ENCODE results near the gene RAX2.

Gene RAX2

DNA sequence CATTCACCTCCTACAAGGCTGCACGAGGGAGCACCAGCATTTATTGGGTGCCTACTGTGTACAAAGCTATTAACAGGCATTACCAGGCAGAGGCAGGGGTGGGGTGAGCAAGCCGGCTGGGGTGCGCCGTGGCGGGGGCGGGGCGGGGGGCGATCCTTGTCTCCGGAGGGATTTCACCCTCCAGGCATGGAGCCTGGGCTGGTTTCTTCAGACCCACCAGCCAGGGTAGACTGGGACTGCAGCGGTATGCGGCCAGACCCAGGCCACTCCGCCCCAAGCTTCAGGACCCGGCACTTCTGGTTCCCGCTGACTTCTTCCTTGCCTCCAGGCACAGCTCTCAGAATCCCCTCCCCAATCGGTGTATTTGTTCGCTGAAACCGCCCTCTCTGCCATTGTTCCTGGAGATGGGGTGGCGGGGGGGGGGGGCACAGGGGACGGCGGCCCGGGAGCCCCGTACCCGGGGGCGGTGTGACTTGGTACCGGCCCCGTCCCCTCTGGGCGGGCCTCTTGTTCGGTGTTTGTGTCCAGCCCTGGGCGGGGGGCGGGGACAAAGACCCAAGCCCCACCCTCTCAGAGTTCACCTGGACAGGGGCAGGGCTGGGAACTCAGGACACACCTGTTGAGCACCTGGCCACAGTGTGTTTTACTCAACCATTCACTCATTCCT, 49.5 kb downstream of the RAX2 start:
- DNase-seq, result no peak

DNA sequence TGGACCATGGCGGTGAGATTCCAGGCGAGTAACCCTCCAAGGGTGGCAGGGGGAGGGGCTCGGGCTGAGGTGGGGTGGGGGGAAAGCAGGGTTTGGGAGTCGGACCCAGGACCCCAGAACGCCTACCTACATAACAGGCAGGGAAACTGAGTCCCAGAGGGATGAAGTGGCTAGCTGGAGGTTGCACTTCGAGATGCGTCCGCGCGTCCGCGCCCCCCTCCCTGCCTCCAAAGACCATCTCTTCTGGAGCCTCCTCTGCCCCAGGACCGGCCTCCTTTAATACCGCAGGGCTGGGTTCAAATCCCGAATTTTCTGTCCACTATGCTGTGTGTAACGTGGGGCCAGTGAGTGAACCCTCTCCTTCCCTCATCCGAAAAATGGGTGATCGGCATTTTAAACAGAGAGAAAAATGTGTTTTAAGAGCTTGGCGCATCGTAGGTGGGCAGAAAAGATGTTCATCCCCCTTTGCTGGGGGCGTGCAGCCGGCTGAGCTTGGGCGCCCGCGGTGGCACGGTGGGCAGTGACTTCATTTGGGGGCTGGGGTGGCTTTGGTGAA, 50.1 kb downstream of the RAX2 start:
- DNase-seq, result no peak

DNA sequence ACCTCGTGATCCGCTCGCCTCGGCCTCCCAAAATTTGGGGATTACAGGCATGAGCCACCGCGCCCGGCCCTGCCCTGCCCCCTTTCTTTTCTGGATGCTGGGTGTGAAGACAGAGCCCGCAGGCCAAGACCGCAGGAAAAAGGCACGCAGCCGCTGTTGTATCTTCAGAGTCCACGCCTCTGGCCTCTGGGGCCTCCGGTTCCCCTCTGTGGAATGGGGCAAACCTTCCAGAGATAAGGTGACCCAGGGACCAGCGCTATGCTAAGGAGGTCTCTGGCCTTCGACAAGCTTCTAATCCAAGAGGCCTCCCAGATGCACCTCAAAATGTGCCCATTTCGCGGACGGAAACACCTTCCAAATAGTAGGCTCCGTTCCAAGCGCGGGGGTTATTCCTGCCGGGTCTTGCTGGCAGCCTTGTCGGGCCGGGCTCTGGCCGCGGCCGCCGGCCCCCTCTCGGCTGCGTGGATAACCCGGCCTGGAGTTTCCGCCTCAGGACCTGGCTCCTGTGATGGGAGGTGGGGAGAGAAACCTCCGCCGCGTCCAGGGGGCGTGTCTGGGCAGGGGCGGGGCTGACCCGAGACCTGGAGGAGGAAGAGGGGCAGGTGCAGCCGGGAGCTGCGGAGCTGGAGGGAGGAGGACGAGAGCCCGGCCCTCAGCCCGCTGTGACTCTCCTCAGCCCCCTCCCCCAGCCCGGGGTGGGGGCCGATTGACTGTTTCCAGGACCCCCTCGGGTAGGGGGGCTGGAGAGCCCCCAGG, 50.7 kb downstream of the RAX2 start:
- no peak for DNase-seq

- no peak for DNase-seq
Measured at GRCh38 chr19:3720349-3720917, 51.6 kb downstream of the RAX2 start.

DNA sequence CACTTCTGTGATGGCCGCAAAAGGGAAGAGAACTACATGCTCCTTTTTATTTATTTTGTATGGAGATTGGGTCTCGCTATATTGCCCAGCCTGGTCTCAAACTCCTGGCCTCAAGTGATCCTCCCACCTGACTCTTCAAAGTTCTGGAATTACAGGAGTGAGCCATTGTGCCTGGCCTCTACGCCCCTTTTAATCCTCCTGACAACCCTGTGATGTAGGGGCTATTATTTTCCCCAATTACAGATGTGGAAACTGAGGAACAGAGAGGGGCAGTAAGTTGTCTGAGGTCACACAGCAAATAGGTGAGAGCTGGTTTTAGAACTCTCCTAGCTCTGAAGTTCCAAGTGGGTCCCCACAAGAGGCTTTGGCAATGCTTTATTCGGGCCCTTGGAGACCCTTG, 52.2 kb downstream of the RAX2 start:
- DNase-seq, result no peak

All from NK-92 treated with Interleukin-12 subunit alpha and Interleukin-12 subunit beta, amount 100 ng/mL, for 24 hours (cell line).